NCI-H446 treated with DMSO at 0.1 percent for 48 hours (cell line): ENCODE data around the gene STAB2.
"Not testable (repeated sequence)": the region's sequence is repeated elsewhere in the genome, so short reads cannot be mapped to it uniquely, and the experiment has no call there.

Source experiments
- DNase-seq: peaks from one replicate; lab custom pipeline; 2025; lab: John Stamatoyannopoulos, UW

The STAB2 gene

DNA sequence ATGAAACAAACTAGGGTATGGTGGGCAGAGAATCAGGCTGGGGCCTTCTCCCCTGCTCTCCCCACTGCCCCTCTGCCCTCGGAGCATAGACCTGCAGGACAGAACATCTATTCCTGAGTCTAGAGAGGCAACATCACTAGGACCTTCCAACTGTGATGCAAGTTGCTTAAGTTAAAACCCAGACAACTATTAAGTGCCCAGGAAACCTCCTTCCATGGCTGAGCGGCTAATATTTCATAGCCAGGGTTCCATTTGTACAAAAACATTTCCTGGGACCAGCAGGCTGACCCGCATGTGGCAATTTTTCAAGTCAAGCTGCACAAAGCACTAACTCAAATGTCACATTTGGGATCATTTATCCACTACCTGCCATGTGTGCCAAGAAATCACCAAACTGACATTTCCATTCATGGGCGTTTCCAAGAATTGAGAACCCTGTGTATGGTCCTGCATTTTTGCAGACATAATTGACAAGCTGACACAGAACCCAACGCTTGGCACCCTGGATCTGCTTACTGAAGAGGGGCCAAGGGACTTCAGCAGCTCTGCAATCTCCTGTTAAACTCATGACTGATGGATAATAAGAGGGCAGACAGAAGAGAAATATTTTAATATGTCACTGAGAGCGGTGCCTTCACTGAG, 221.3 kb downstream of the STAB2 start:
- no peak for DNase-seq

DNA sequence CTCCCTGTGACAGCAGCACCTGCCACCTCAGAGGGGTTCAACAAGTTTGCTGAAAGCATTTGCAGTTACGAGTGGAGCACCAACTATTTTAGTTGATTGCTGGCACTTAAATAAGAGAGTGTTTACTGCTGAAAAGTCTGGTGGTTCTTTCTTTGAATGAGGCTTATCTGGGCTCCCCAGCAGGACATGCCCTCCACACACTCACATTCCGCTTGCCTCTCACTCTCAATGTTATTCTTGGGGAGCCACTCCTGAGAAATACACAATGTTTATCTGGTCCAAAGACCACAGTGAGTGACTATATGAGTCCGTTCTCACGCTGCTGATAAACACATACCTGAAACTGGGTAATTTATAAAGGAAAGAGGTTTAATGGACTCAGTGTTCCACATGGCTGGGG, 222.1 kb downstream of the STAB2 start:
- no peak for DNase-seq

DNA sequence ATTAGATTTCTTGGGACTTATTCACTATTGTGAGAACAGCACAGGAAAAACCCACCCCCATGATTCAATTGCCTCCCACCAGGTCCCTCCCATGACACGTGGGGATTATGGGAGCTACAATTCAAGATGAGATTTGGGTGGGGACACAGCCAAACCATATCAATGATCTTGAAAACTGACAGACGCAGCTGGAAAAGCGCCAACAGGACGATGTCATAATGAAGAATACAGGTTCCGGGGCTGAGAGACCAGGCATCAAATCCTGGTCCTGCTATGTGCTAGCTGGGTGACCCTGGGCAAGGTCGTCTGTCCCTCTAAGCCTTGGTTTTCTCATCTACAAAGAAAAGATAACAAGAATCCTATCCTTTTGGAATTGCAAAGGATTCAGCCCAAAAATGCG, 222.6 kb downstream of the STAB2 start:
- DNase-seq: not testable (repeated sequence)

DNA sequence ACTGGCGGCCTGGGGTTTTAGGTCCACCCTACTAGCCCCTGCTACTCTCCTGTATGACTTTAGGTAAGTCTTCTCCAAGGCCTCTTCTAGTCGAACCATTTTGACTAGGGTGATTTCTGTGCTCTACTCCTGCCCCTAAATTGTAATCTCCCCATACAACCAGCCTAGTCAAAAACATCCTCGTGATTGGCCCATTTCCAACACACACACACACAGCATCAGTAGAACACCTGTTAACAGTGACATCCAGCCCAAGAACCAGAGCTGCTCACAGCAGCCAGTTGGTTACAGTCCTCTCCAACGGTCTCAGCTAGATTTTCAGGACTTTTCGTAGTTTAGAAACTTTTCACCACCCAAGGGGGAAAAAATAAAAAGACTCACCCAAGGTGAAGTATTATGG, 223.0 kb downstream of the STAB2 start:
- no peak for DNase-seq

DNA sequence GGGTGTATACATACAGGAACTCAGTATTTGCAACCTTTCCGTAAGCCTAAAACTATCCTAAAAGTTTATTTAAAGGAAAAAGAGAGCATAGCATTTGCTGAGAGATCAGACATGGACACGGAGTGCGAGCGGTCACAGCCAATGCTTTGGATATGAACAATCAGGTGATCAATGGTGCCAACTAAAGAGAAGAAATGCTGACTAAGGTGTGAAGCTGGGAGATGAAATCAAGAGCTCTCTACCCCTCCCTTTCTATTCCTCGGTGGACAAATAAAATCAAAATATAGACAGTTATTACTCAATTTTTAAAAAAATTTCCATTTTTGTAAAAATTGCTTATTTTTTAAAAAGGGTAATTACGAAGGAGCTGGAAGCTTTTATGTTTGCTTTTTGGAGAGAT, 224.7 kb downstream of the STAB2 start:
- DNase-seq: no peak

DNA sequence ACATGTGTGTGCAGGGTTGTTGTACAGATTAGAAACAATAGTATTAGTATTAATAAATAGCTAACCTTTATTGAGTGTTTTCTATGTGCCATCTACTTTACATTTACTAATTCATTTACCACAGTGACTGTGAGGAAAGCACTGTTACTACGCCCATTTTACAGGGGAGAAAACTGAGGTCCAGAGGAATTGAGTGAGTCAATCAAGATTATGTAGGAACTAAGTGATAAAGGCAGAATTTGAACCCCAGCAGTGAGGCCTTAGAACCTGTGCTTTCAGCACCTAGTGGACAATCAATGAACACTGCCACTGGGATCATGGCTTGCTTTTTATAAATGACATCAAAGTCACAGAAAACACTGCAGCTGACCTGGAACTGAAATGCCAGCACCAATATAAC, 225.7 kb downstream of the STAB2 start:
- no peak for DNase-seq

DNA sequence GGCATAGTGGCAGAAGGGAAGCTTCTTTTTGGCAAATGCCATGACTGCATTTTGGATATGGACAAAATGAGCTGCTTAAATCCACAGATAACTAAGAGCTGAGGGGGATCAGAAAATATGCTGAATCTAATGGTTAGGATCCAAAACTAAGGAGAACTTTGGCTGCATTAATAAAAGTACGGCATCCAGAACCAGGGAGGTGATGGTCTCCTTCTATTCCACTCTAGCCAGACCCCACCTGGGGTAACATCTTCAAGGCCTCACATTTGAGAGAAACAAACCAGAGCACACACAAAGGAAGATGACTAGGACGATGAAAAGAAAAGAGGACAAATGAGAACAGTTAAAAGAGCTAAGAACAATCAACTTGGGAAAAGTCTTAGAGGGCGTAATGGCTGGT, 226.4 kb downstream of the STAB2 start:
- no peak for DNase-seq

DNA sequence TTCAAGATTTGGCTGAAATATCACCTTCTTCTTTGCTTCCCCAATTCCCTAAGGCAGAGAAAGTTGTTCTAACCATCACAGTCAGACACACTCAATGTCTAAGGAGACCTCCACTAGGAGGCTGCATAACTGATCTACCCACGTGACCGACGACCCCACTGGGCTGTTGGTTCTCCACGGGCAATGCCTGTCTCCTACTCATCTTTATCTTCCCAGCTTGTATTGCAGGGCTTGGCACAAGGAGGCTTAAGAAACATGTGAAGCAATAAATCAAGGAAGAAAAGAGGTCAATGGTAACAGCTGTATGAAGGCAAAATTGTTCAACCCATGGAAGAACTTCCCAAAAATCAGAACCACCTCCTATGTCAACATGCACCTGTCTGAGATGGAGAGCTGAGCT, 226.9 kb downstream of the STAB2 start:
- no peak for DNase-seq

DNA sequence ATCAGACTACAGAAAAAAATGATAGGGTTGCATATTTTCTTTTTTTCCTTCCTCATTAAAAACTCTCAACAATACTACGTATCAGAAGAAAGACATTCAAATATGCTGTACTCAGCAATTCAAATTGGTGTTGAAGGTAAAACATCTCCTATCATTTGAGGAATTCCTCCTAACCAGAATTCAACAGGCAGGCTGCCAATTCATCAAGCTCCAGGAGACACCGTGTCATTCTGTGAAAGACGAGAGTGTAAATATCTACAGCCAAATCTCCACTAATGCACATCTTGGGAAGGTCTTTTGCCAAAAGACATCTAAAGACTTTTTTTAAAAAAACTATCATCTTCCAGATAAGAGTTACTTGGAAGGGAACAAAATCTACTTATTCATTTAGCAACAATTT, 227.4 kb downstream of the STAB2 start:
- DNase-seq: no peak
